Keratinocyte (primary cell): ENCODE data around the gene C9orf50. TPM values are rescaled to one million over a fixed set of nuclear protein-coding genes. Genes with fewer than 3 reads are reported as not detected.
"Not testable (repeated sequence)": the region's sequence is repeated elsewhere in the genome, so short reads cannot be mapped to it uniquely, and the experiment has no call there.

Experiments used
- DNase-seq: peaks from one replicate; pipeline ENCODE4 v3.0.0-alpha.2; 2011; ENCODE audit warnings: low read depth, missing footprints, low spot score
- FAIRE-seq: peaks from 2 replicates; lab custom pipeline; 2011; peaks lifted over from hg19 to GRCh38; lab: Jason Lieb, UNC
- H2AFZ ChIP-seq: 2 replicates; pipeline ENCODE4 v1.6.0; 2012; ENCODE audit warnings: low read length, control low read depth, inconsistent platforms; ENCODE audit not compliant: control insufficient read depth
- H3K27ac ChIP-seq: 2 replicates; pipeline ENCODE4 v1.5.1; 2011; ENCODE audit warnings: low read length; ENCODE audit not compliant: control insufficient read depth, insufficient read depth
- H3K27me3 ChIP-seq: 3 replicates; pipeline ENCODE4 v1.6.0; 2011; ENCODE audit warnings: low read length; ENCODE audit not compliant: control insufficient read depth, insufficient read depth; ENCODE audit errors: extremely low read depth
- H3K36me3 ChIP-seq, 2 experiments: 2 replicates in 1 of 2; 3 replicates in 1 of 2; pipeline ENCODE4 v1.5.1; 2011; ENCODE audit warnings: low read length in 2 of 2, mild to moderate bottlenecking in 1 of 2; ENCODE audit not compliant: control insufficient read depth in 2 of 2, insufficient read depth in 2 of 2; ENCODE audit errors: extremely low read depth in 1 of 2
- H3K4me1 ChIP-seq: 3 replicates; pipeline ENCODE4 v1.5.1; 2011; ENCODE audit warnings: low read length; ENCODE audit not compliant: control insufficient read depth, insufficient read depth; ENCODE audit errors: extremely low read depth
- H3K4me2 ChIP-seq: 3 replicates; pipeline ENCODE4 v1.6.0; 2011; ENCODE audit warnings: low read depth, low read length; ENCODE audit not compliant: control insufficient read depth, insufficient read depth; ENCODE audit errors: extremely low read depth
- H3K4me3 ChIP-seq, 3 experiments: fragments of 200-600 bp in 1 of 3; sonication (generic) in 1 of 3; 2 replicates in 2 of 3; 3 replicates in 1 of 3; pipeline ENCODE4 v1.5.1; 2011 to 2016; ENCODE audit warnings: low read length in 3 of 3, mild to moderate bottlenecking in 3 of 3, control low read depth in 2 of 3, inconsistent platforms in 1 of 3, low read depth in 1 of 3, mixed read lengths in 1 of 3, mixed run types in 1 of 3, moderate library complexity in 1 of 3; ENCODE audit not compliant: control insufficient read depth in 2 of 3, insufficient read depth in 2 of 3; ENCODE audit errors: extremely low read depth in 1 of 3
- H3K79me2 ChIP-seq: 2 replicates; pipeline ENCODE4 v1.6.0; 2012; ENCODE audit warnings: low read length; ENCODE audit not compliant: control insufficient read depth, insufficient read depth
- H3K9ac ChIP-seq: 3 replicates; pipeline ENCODE4 v1.6.0; 2011; ENCODE audit warnings: low read length; ENCODE audit not compliant: control insufficient read depth, insufficient read depth; ENCODE audit errors: extremely low read depth
- H3K9me1 ChIP-seq: 3 replicates; pipeline ENCODE4 v1.6.0; 2011; ENCODE audit warnings: low read length; ENCODE audit not compliant: control insufficient read depth, insufficient read depth; ENCODE audit errors: extremely low read depth
- H3K9me3 ChIP-seq: 2 replicates; pipeline ENCODE4 v1.5.1; 2012; ENCODE audit warnings: low read depth, low read length; ENCODE audit not compliant: control insufficient read depth
- H4K20me1 ChIP-seq: 3 replicates; pipeline ENCODE4 v1.6.0; 2011; ENCODE audit warnings: low read length; ENCODE audit not compliant: control insufficient read depth, insufficient read depth; ENCODE audit errors: extremely low read depth
- EZH2 ChIP-seq: IDR thresholded peaks from one replicate; pipeline ENCODE4 v1.6.1; 2012; ENCODE audit warnings: inconsistent platforms, mild to moderate bottlenecking, low read length, moderate library complexity
- dilution Hi-C: fragments of 300-500 bp; cut with MboI; formaldehyde crosslinking; loops from one replicate; pipeline ENCODE4 v1.7.0; 2020; ENCODE audit warnings: low sequenced_read_pairs; ENCODE audit not compliant: extremely low pct_ligation_motif_present
- polyA plus RNA-seq, 5 experiments: library from polyadenylated mRNA; depleted of rRNA in 3 of 5; stranded (reverse) in 3 of 5; stranded (forward) in 1 of 5; unstranded in 1 of 5; fragments of >200 nt; gene quantifications; 1 replicate in 1 of 5; 2 replicates in 3 of 5; 3 replicates in 1 of 5; pipeline versions ENCODE4 v1.2.1 to v1.2.3, GENCODE V29; 2011 to 2012; ENCODE audit warnings: missing spikeins in 2 of 5, low read depth in 1 of 5, low replicate concordance in 1 of 5
- TF ChIP-seq, protein P1 (sequence below), 3 experiments: IDR thresholded peaks in 1 of 3; conservative IDR thresholded peaks in 1 of 3; optimal IDR thresholded peaks in 1 of 3; 2 replicates in 2 of 3; 3 replicates in 1 of 3; pipeline versions ENCODE3 to v1.5.1; 2011; ENCODE audit warnings: low read length in 3 of 3, mild to moderate bottlenecking in 3 of 3, moderate library complexity in 2 of 3, control low read depth in 1 of 3, inconsistent platforms in 1 of 3; ENCODE audit not compliant: insufficient read depth in 2 of 3; ENCODE audit errors: extremely low read depth in 1 of 3

The C9orf50 gene
- polyA plus RNA-seq, 1 donor (not counting 4 experiments of a cell fraction or from before 2014, with no cell fraction given), result not detected

- no peak overlapping the region for H3K9ac ChIP-seq
- TF ChIP-seq, protein P1, sequence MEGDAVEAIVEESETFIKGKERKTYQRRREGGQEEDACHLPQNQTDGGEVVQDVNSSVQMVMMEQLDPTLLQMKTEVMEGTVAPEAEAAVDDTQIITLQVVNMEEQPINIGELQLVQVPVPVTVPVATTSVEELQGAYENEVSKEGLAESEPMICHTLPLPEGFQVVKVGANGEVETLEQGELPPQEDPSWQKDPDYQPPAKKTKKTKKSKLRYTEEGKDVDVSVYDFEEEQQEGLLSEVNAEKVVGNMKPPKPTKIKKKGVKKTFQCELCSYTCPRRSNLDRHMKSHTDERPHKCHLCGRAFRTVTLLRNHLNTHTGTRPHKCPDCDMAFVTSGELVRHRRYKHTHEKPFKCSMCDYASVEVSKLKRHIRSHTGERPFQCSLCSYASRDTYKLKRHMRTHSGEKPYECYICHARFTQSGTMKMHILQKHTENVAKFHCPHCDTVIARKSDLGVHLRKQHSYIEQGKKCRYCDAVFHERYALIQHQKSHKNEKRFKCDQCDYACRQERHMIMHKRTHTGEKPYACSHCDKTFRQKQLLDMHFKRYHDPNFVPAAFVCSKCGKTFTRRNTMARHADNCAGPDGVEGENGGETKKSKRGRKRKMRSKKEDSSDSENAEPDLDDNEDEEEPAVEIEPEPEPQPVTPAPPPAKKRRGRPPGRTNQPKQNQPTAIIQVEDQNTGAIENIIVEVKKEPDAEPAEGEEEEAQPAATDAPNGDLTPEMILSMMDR (optimal IDR thresholded peaks at IDR 0.05 in 1 of 3, IDR thresholded peaks at IDR 0.05 in 1 of 3, conservative IDR thresholded peaks at IDR 0.05 in 1 of 3; ENCODE audit: extremely low read depth in 1 of 3, insufficient read depth in 2 of 3, low read length in 3 of 3), result no peak
- TF ChIP-seq EZH2, result no peak
- dilution Hi-C loops, result no loop called here
Observed at GRCh38 chr9:129664746-129665388, 44.0 kb upstream of the C9orf50 start.

DNA sequence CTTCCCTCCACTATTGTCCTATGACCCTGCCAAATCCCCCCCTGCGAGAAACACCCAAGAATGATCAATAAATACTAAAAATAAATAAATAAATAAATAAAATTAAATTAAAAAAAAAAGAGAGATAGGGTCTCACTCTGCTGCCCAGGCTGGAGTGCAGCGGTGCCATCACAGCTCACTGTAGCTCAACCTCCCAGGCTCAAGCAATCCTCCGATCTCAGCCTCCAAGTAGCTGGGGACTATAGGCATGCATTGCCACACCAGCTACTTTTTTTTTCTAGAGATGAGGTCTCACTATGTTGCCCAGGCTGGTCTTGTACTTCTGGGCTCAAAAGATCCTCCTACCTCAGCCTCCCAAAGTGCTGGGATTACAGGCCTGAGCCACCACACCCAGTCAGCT is 41.3 kb upstream of the C9orf50 start:
- H3K36me3 ChIP-seq, H3K4me2 ChIP-seq, dilution Hi-C loops, H3K4me3 ChIP-seq, H3K27ac ChIP-seq, H3K9me1 ChIP-seq, H2AFZ ChIP-seq, H3K4me1 ChIP-seq, H3K9me3 ChIP-seq, FAIRE-seq, DNase-seq, H3K79me2 ChIP-seq, H3K9ac ChIP-seq, H4K20me1 ChIP-seq: not testable (repeated sequence)
- peaks cover 29% of the 10 kb centered on the region for H3K27me3 ChIP-seq

More at GRCh38 chr9:129664746-129665388, 44.0 kb upstream of the C9orf50 start:
- Histone ChIP-seq H3K9me1 (no peaks in the 10 kb centered on the region), H3K79me2 (no peaks in the 10 kb centered on the region), H3K9me3 (no peaks in the 10 kb centered on the region), H4K20me1 (no peaks in the 10 kb centered on the region), H3K27ac (no peak overlapping the region), H3K27me3 (peaks cover 41% of the 10 kb centered on the region), H3K4me3 (no peak overlapping the region), H2AFZ (no peak overlapping the region), H3K36me3 (no peaks in the 10 kb centered on the region), H3K4me1 (no peaks in the 10 kb centered on the region), H3K4me2 (peak overlapping the region; percentile 5)
- FAIRE-seq, result no peak
- DNase-seq, result no peak

DNA sequence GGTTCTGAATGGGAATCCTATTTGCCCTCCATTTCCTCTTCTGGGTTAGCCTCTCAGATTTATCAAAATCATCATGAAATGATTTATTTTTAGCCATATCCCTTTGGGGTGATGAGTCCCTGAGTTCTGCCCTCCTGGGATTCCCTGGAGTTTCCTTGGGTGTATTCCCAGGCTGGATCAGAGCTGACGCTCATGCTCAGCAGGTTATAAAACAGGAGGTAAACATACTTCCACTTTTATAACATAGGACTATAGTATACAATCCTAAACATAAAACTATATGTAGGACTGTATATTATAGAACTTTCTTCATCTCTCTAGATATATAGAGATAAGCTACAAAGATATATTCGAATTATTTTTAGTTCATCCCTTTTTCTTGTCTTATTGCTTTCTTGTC is 40.1 kb upstream of the C9orf50 start:
- H3K9me1 ChIP-seq, result no peaks in the 10 kb centered on the region

More for the DNA sequence above, 40.1 kb upstream of the C9orf50 start:
- H4K20me1 ChIP-seq, result no peaks in the 10 kb centered on the region
- dilution Hi-C loops, result no loop called here
- H3K4me2 ChIP-seq, result no peak overlapping the region
- H3K36me3 ChIP-seq, result no peaks in the 10 kb centered on the region
- no peak overlapping the region for H3K27ac ChIP-seq
- no peak overlapping the region for H3K4me3 ChIP-seq
- FAIRE-seq (no peak), DNase-seq (no peak)
- H3K4me1 ChIP-seq, result peaks cover 5% of the 10 kb centered on the region
- TF ChIP-seq, protein P1 (optimal IDR thresholded peaks at IDR 0.05 in 1 of 3, IDR thresholded peaks at IDR 0.05 in 1 of 3, conservative IDR thresholded peaks at IDR 0.05 in 1 of 3; ENCODE audit: extremely low read depth in 1 of 3, insufficient read depth in 2 of 3, low read length in 3 of 3), result no peak
- TF ChIP-seq EZH2, result no peak
- peaks cover 17% of the 10 kb centered on the region for H3K27me3 ChIP-seq
- no peak overlapping the region for H2AFZ ChIP-seq
- no peaks in the 10 kb centered on the region for H3K9me3 ChIP-seq
- no peaks in the 10 kb centered on the region for H3K79me2 ChIP-seq
- no peak overlapping the region for H3K9ac ChIP-seq
